SK-N-DZ (cell line): Measurements from ENCODE around the gene EGFLAM.
A peak's percentile ranks its signal among the peaks of the same experiment; 100 is the strongest.

Experiments used
- DNase-seq: peaks from one replicate; pipeline ENCODE4 v3.0.0-alpha.2; 2015; ENCODE audit warnings: low spot score

The EGFLAM gene

DNA sequence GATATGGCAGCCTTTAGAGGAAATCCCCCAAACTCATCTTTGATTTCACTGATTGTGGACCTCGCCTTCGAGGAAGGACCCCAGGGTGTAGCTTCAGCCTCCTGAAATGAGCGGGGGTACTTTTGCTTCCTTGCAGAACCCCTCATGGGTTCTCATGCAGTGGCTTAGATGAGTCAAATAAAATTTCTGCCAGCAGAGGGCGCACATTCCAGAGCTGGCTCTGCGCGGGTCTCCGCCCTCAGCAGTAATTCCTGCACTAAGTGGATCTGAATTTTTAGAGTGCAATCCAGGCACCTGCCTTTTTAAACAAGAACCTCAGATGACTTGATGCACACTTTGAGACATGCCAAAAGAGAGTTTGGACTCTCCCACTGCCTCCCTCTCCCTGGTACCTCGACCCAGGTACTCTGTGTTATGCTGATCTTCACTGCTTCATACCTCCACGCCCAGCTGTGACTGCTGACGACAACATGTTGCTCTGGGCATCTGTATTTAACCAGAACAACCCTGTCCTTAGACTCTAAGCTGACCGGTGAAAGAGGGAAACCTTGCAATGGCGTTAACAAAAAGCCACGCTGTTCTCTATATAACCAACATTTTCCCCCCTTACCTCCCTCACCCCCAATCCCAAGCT is 7.3 kb downstream of the EGFLAM start:
- DNase-seq, result peak; percentile 54

GRCh38 chr5:38267372-38267771 is 9.0 kb downstream of the EGFLAM start:
- peak; percentile 39 for DNase-seq

DNA sequence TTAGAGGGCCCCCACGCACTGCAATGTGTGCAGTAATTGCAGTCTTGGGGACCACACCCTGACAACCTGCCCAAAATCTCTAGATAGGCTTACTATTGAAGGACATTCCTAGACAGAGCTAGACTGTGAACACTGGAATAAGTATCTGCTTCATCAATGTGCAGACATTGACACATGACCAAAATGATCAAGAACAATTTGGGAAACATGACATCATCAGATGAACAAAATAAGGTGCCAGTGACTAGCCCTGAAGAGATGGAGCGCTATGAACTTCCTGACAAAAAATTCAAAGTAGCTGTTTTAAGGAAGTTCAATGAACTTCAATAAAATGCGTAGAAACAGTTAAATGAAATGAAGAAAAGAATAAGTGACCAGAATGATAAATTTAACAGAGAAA is 15.3 kb downstream of the EGFLAM start:
- DNase-seq, result no peak

- DNase-seq, result no peak
These were observed 16.0 kb downstream of the EGFLAM start for GRCh38 chr5:38274370-38274769.

- no peak for DNase-seq
These were observed 26.0 kb downstream of the EGFLAM start for GRCh38 chr5:38284384-38284783.

DNA sequence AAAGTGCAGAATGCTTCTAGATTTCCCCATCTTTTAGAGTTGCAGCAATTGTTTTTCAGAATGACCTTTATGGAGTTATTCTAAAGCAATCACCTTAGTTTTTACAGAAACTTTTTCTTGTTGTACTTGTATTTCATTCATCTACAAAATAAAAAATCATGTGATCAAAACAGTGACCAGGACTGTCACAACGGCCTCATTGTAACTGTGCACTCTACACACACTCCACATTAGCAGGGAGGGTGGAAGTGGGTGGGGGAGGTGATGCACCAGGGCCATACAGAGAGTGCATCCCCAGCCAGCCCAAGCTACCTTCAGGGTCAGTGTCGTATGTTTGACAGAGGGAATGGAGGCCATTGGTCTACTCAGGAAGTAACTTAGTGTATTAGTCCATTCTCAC is 26.9 kb downstream of the EGFLAM start:
- DNase-seq, result no peak

DNA sequence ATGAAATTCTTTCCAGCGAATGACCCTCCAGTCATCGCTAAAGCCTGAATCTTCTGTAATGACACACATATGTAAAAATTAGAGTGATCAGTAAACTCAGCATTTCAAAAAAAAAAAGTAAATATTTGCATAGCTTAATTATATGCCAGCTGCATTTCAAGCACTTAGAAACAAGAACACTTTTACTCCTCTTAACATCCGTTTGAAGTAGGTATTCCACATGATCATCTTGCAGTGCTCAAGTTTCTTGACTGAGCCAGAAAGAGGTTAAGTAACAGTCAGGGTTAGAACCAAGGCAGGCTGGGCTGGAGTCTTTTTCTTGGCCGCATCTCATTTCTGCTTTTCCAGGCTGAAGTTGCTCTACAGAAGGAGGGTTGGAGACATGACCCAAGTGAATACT is 27.6 kb downstream of the EGFLAM start:
- no peak for DNase-seq

GRCh38 chr5:38287124-38287523 is 28.8 kb downstream of the EGFLAM start:
- no peak for DNase-seq

DNA sequence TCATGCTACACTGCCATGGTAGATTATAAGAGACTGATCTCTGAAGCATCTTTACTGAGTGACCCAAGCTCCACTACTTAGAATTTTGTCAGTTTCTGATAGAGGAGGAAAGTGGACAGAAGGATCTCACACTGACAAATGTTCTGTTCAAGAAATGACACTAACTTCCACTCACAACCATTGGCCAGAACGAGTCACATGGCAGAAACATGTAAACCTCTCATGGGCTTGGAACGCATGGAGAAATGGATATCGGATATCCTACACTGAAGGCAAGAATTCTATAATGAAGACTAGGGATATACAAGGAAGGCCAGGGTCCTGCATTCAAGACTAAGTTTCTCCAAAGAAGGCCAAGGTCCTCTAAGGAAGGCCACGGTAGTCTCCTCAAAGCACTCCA is 31.1 kb downstream of the EGFLAM start:
- DNase-seq, result no peak

DNA sequence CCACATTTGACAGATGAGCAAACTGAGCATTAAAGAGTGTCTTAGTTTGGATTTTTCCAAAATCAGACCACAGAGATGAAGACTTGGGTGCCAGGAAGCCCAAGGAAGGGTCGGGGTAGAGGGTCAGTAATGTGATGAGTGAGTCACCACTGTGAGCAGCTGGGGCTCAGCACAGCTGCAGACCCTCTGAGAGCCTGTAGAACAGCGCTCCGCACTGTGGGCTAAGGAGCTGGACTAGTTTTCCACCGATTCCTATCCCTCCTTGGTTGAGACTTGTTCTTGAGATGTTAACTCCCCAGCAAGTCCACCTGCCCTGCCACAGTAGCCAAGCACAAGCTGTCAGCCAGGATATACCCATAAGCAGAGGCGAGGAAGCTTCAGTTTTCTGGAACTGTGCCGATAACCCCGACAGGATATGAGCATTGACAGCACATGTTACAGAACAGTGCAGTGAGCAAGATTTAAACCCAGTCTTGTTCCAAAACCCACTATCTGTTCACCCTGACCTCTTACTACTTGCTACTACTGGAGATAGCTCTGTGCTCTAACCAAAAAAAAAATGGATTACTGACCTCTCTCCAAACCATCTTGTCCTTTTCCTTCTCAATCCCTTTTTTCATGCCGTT is 31.8 kb downstream of the EGFLAM start:
- DNase-seq, result no peak

GRCh38 chr5:38291355-38291754 is 33.0 kb downstream of the EGFLAM start:
- no peak for DNase-seq

GRCh38 chr5:38292228-38292627 is 33.9 kb downstream of the EGFLAM start:
- no peak for DNase-seq

- no peak for DNase-seq
These were observed 37.4 kb downstream of the EGFLAM start for GRCh38 chr5:38295751-38296150.

- DNase-seq, result no peak
These were observed 39.7 kb downstream of the EGFLAM start for GRCh38 chr5:38297830-38298608.

- DNase-seq, result no peak
These were observed 41.2 kb downstream of the EGFLAM start for GRCh38 chr5:38299585-38299984.

DNA sequence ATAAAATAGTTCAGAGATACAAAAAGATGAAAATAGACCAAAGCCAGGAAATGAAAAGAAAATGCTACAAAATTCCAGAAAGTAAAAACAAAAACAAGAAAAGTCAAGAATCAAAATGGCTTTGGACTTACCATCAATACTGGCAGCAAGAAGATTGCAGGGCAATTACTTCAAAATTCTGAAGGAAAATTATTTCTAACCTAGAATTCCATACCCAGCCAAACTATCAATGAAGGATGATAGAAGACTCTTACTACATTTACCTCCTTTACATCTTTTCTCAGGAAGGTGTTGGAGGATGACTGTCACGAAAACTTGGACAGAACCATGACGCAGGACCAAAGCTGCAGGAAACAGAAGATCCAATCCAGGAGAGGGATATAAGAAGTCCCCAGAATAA is 46.8 kb downstream of the EGFLAM start:
- no peak for DNase-seq

DNA sequence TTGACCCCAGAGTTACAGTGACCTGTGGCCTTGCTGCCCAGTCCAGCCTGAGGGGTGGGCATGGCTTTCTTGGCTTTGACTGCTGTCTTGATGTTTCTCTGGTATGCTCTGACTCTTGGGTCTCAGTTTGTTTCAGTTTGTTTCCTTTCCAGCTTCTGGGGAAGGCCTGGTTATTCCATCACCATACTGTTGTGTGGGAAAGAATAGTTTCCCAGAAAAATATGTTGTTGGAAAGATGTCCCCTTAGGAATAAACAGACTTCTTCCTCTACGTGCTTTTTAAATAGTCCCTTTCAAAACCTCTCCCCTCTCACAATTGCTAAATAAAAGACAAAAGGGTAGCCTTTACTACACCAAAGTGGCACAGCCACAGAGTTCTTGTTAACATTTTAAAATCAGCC is 49.5 kb downstream of the EGFLAM start:
- DNase-seq, result no peak

GRCh38 chr5:38316544-38317224 is 58.3 kb downstream of the EGFLAM start:
- DNase-seq, result peak; percentile 85

GRCh38 chr5:38317868-38318267 is 59.5 kb downstream of the EGFLAM start:
- no peak for DNase-seq

- DNase-seq, result no peak
These were observed 61.1 kb downstream of the EGFLAM start for GRCh38 chr5:38319491-38319890.

DNA sequence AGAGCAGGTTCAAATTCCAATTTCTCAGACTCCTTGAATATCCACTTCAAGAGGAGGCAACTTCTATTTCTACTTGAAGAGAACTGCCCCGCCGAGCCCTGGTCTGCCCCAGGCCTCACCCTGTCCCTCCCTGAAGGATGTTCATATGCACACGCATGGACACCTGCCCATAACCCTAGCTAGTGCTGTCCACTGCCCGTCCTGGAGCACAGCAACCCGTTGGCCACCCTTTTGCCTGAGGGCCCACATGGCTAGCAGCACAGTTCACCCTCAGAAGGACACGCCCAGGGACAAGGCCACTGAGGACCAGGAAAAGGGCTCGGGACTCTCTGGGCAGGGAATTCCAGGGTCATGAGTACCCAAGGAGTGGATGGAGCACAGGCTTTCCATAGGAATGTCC is 63.6 kb downstream of the EGFLAM start:
- no peak for DNase-seq

DNA sequence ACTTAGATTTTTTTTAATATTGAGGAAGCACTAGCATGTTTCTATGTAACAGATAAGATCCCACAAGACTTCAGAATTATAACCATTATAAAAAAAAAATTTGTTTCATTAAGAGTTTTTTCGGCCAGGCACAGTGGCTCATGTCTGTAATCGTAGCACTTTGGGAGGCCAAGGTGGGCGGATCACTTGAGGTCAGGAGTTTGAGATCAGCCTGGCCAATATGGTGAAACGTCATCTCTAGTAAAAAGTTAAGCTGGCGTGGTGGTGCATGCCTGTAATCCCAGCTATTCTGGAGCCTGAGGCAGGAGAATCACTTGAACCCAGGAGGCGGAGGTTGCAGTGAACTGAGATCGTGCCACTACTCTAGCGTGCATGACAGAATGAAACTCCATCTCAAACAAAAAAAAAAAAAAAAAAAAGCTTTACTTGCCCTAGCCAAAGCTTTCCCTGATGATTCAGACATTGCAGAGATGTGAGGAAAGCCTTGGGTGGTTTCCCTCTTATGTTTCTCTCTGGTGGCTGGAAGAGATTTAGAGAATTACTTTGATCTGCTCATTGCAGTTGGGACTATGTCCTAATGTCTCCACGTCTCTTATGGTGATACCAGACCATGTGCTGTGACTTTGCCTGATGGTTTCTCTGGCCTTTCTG is 65.4 kb downstream of the EGFLAM start:
- no peak for DNase-seq
